ENCODE data around the gene C1S. TPM values are rescaled to one million over a fixed set of nuclear protein-coding genes. Genes with fewer than 3 reads are reported as not detected.
"Not testable (repeated sequence)": the region's sequence is repeated elsewhere in the genome, so short reads cannot be mapped to it uniquely, and the experiment has no call there.

C1S gene
- total RNA-seq, 1 experiment from 2014 or later = 4.1 TPM

GRCh38 chr12:7042842-7043241, 17.7 kb upstream of the C1S start:
- peak; percentile 68 for DNase-seq (ENCODE audit: low spot score)
- in situ Hi-C loops (cut with HindIII; ENCODE audit: low sequenced_read_pairs) = no loop called here

DNA sequence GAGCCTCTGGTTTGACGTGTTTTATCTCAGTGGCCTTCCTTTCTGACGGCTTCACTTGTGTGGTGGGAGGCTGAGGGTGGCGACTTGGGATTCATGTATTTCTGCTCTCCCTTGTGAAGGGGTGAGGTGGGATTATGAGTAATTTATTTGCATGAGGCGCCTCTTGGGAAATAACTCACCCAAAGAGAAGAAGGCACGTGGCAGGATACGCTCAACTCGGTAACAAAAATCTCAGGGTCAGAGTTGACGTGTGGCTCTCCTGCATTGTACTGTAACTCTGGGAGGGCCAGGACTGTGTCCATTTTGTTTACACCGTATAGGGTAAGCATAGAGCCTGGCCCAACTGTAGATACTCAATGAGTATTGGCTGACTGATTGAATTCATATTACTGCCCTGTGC, 14.6 kb upstream of the C1S start:
- no peak for DNase-seq (ENCODE audit: low spot score)
- in situ Hi-C loops (cut with HindIII; ENCODE audit: low sequenced_read_pairs) = no loop called here

DNA sequence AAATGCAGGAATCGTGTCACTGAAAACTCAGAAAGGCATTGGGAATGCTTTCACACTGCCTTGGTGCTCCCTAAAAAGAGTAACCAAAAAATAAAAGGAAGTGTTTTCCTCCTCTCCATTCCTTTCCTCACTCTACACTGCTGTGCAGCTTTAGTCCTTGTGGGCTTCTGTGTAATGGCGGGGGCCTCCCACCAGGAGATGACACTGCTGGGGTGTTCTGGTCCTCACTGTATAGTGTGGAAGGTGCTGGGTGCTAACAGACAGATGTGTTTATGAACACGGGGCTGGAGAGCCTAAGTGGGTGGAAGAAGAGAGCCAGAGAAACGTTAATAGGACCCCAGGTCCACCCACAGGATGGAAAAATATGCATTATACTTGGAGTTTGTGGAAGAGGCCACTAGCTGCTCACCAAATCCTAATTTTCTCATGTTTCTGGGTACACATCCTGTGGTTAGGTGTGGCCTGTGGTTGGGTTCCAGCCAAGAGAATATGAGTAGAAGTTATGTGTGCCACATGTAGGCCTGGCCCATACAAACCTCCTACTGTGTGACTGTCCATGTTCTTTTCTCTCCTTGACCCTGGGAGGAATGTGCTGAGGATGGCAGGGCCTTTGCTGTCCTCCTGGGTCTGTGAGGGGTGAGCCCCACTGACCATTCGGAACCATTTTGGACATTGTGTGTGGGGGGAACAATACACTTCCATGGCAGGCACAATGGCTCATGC, 14.0 kb upstream of the C1S start:
- DNase-seq (ENCODE audit: low spot score) = no peak
- in situ Hi-C loops (cut with HindIII; ENCODE audit: low sequenced_read_pairs) = no loop called here

GRCh38 chr12:7047306-7047705, 13.2 kb upstream of the C1S start:
- in situ Hi-C loops (cut with HindIII; ENCODE audit: low sequenced_read_pairs) = no loop called here
- DNase-seq (ENCODE audit: low spot score) = no peak

DNA sequence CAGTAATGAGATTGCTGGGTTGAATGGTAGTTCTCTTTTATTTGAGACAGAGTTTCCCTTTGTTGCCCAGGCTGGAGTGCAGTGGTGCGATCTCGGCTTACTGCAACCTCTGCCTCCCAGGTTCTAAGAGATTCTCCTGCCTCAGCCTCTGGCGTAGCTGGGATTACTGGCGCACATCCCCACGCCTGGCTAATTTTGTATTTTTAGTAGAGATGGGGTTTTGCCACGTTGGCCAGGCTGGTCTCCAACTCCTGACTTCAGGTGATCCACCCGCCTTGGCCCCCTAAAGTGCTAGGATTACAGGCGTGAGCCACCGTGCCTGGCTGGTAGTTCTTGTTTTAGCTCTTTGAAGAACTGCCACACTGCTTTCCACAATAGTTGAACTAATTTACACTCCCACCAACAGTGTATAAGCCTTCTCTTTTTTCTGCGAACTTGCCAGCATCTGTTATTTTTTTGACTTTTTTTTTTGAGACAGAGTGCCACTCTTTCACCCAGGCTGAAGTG, 11.0 kb upstream of the C1S start:
- in situ Hi-C loops (cut with HindIII; ENCODE audit: low sequenced_read_pairs); DNase-seq (ENCODE audit: low spot score): not testable (repeated sequence)

DNA sequence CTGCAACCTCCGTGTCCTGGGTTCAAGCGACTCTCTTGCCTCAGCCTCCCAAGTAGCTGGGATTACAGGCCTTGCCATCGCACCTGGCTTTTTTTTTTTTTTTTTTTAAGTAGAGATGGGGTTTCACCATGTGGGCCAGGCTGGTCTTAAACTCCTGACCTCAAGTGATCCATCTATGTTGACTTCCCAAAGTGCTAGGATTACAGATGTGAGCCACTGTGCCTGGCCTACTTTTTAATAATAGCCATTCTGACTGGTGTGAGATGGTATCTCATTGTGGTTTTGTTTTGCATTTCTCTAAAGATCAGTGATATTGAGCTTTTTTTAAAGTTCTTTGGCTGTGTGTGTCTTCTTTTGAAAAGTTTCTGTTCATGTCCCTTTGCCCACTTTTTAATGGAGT, 10.5 kb upstream of the C1S start:
- in situ Hi-C loops (cut with HindIII; ENCODE audit: low sequenced_read_pairs); DNase-seq (ENCODE audit: low spot score): not testable (repeated sequence)

DNA sequence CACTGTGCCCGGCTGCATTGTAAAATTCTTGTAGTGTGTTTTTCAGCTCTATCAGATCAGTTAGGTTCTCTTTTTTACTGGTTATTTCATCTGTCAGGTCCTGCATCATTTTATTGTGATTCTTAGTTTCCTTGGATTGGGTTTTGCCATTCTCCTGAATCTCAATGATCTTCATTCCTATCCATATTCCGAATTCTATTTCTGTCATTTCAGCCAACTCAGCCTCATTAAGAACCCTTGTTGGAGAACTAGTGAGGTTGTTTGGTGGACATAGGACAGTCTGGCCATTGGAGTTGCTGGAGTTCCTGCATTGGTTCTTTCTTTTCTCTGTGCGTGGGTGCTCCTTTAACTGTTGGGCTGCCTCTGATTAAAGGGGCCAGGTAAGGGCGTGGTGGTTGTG, 5.6 kb upstream of the C1S start:
- in situ Hi-C loops (cut with HindIII; ENCODE audit: low sequenced_read_pairs) = no loop called here
- no peak for DNase-seq (ENCODE audit: low spot score)

GRCh38 chr12:7055736-7056135, 4.8 kb upstream of the C1S start:
- in situ Hi-C loops (cut with HindIII; ENCODE audit: low sequenced_read_pairs); DNase-seq (ENCODE audit: low spot score): not testable (repeated sequence)

- DNase-seq (ENCODE audit: low spot score) = no peak
- in situ Hi-C loops (cut with HindIII; ENCODE audit: low sequenced_read_pairs) = no loop called here
Measured at GRCh38 chr12:7058163-7058845, 2.2 kb upstream of the C1S start.

DNA sequence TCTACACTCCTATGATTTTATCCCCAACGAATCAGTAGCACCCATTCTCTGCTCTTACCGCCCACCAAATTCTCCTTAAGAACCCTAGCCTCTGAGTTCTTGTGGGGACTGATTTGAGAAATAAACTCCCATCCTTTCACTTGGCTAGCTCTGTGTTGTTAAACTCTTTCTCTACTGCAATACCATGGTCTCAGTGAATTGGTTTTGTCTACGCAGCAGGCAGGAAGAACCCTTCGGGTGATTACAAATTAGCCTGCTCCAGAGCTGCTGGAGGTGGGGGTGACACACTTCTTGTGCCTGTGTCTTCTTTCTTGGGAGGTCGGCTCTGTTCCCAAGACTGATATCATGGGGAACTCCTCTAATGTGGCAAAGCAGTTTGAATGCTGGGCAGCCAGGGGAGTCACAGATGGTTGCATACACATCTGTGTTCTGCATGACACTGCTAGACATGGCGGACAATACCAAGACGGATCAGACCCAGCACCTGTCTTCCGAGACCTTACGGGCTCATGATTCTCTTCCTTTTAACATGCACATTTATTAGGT, 1.6 kb upstream of the C1S start:
- in situ Hi-C loops (cut with HindIII; ENCODE audit: low sequenced_read_pairs) = no loop called here
- no peak for DNase-seq (ENCODE audit: low spot score)

DNA sequence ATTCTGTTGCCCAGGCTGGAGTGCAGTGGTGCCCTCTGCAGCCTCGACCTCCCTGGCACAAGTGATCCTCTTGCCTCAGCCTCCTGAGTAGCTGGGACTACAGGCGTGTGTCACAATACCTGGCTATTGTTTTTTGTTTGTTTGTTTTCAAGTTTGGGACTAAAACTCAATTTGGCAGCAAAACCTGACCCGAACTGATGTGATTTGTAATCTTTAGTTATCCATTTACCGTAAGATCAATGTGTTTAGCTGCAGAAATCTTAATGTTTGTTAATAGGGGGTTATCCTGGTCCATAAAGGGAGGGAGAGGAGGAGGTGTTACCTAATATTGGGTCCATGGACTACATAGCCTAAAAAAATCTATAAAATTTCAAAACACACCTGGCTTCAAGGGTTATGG, 738 bp upstream of the C1S start:
- DNase-seq (ENCODE audit: low spot score) = no peak
- in situ Hi-C loops (cut with HindIII; ENCODE audit: low sequenced_read_pairs) = no loop called here

- DNase-seq (ENCODE audit: low spot score) = no peak
- in situ Hi-C loops (cut with HindIII; ENCODE audit: low sequenced_read_pairs) = no loop called here
Measured at GRCh38 chr12:7061138-7061537, 620 bp downstream of the C1S start.

DNA sequence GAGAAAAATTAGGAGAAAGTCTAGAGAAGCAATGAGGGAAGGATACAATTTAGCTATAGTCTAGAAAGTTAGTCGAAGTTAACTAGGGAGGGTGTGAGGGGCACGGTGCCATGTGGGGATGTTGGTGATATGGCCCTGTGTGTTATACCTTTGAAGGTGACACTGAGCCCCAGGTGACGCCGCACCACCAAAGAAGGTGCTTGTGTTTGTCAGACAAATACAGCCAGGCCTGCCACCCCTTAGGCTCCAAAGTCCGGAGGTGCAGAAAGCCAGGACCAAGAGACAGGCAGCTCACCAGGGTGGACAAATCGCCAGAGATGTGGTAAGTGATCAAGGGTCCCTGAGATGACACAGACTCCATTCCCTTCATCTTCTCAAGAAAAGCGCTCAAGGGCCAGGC, 1.1 kb downstream of the C1S start:
- DNase-seq (ENCODE audit: low spot score) = no peak
- in situ Hi-C loops (cut with HindIII; ENCODE audit: low sequenced_read_pairs) = no loop called here

- no peak for DNase-seq (ENCODE audit: low spot score)
- in situ Hi-C loops (cut with HindIII; ENCODE audit: low sequenced_read_pairs) = no loop called here
Measured at GRCh38 chr12:7064516-7064915, 4.0 kb downstream of the C1S start.

GRCh38 chr12:7065073-7065623, 4.6 kb downstream of the C1S start:
- DNase-seq (ENCODE audit: low spot score) = no peak
- in situ Hi-C loops (cut with HindIII; ENCODE audit: low sequenced_read_pairs) = no loop called here

DNA sequence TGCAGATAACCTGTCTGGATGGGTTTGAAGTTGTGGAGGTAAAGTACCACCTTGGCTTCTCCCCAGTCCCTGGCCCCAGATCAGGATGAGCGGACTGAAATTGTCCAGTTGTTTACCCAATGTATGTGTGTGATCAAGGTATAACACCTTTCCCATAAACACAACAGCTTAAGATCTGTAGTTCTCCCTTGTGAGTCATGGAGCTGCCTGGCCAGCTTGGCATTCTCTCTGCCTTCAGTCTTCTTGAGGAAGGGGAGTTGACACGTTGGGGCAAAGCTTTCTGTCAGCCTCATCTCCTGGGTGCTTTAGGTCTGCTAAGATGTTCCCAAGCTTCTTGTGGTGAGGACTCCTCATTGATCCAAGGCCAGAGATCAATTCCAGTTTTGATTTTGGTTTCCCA, 6.1 kb downstream of the C1S start:
- DNase-seq (ENCODE audit: low spot score) = no peak
- in situ Hi-C loops (cut with HindIII; ENCODE audit: low sequenced_read_pairs) = no loop called here

GRCh38 chr12:7067096-7067495, 6.6 kb downstream of the C1S start:
- in situ Hi-C loops (cut with HindIII; ENCODE audit: low sequenced_read_pairs) = no loop called here
- no peak for DNase-seq (ENCODE audit: low spot score)

GRCh38 chr12:7068240-7068993, 7.9 kb downstream of the C1S start:
- in situ Hi-C loops (cut with HindIII; ENCODE audit: low sequenced_read_pairs) = no loop called here

GRCh38 chr12:7068994-7069346, 8.5 kb downstream of the C1S start:
- in situ Hi-C loops (cut with HindIII; ENCODE audit: low sequenced_read_pairs) = no loop called here

More at GRCh38 chr12:7068240-7068993, 7.9 kb downstream of the C1S start:
- DNase-seq (ENCODE audit: low spot score) = peak; percentile 92

GRCh38 chr12:7069386-7069785, 8.9 kb downstream of the C1S start:
- in situ Hi-C loops (cut with HindIII; ENCODE audit: low sequenced_read_pairs) = no loop called here
- DNase-seq (ENCODE audit: low spot score) = no peak

More at GRCh38 chr12:7068994-7069346, 8.5 kb downstream of the C1S start:
- DNase-seq (ENCODE audit: low spot score) = peak; percentile 5
